IMR-90 (cell line): Measurements from ENCODE around the gene CTIF. TPM values are rescaled to one million over a fixed set of nuclear protein-coding genes. Genes with fewer than 3 reads are reported as not detected.
A peak's percentile ranks its signal among the peaks of the same experiment; 100 is the strongest.

ENCODE experiments used
- ATAC-seq: fragments of 200-7000 bp; cut with Tn5 transposase; 2 replicates; pipeline ENCODE4 v1.9.1; 2020; ENCODE audit warnings: low read depth, mild to moderate bottlenecking, moderate library complexity
- BruUV-seq: library from RNA; stranded (reverse); fragments of 400-500 nt; replicated peaks from 2 replicates; lab custom pipeline; 2021; lab: Mats Ljungman, UMichigan
- CTCF ChIA-PET: fragments of 300-600 bp; formaldehyde crosslinking; extraction: SDS; loops from one replicate; lab custom pipeline; 2021; ENCODE audit warnings: antibody characterized with exemption; lab: Yijun Ruan, JAX
- POLR2A ChIA-PET: fragments of 300-600 bp; sonication (Branson Sonifier 250); formaldehyde crosslinking; loops from one replicate; lab custom pipeline; 2022; ENCODE audit warnings: antibody characterized with exemption; ENCODE audit not compliant: unreplicated experiment; lab: Charles Lee
- DNase-seq: peaks from one replicate; pipeline ENCODE4 v3.0.0; 2013
- H2AFZ ChIP-seq: replicated peaks from 2 replicates; pipeline ENCODE3; 2013; ENCODE audit warnings: low read length, mild to moderate bottlenecking; ENCODE audit not compliant: poor library complexity
- H2AK5ac ChIP-seq: 2 replicates; pipeline ENCODE4 v1.6.1; 2013; ENCODE audit warnings: low read depth, low read length, inconsistent platforms
- H2AK9ac ChIP-seq: replicated peaks from 2 replicates; pipeline ENCODE3; 2013; ENCODE audit warnings: mild to moderate bottlenecking, low read depth, low read length, moderate library complexity; ENCODE audit not compliant: poor library complexity
- H2BK120ac ChIP-seq: 2 replicates; pipeline ENCODE4 v1.6.1; 2013; ENCODE audit warnings: low read depth, low read length, inconsistent platforms
- H2BK15ac ChIP-seq: 3 replicates; pipeline ENCODE4 v1.6.1; 2013; ENCODE audit warnings: low read depth, low read length, inconsistent platforms
- H2BK20ac ChIP-seq: 2 replicates; pipeline ENCODE4 v1.6.1; 2013; ENCODE audit warnings: low read depth, mild to moderate bottlenecking, inconsistent platforms, low read length, moderate library complexity
- H2BK5ac ChIP-seq: 2 replicates; pipeline ENCODE4 v1.6.1; 2013; ENCODE audit warnings: mild to moderate bottlenecking, low read depth, low read length, inconsistent platforms; ENCODE audit not compliant: poor library complexity, severe bottlenecking
- H3K14ac ChIP-seq: replicated peaks from 2 replicates; pipeline ENCODE4 v1.6.1; 2013; ENCODE audit warnings: low read depth, low read length, inconsistent platforms
- H3K18ac ChIP-seq: 2 replicates; pipeline ENCODE4 v1.6.1; 2013; ENCODE audit warnings: low read depth, low read length, control low read depth
- H3K23ac ChIP-seq: 2 replicates; pipeline ENCODE4 v1.6.1; 2013; ENCODE audit warnings: low read depth, low read length, inconsistent platforms
- H3K27ac ChIP-seq: 2 replicates; pipeline ENCODE4 v1.5.1; 2013; ENCODE audit warnings: mild to moderate bottlenecking, control low read depth, low read length; ENCODE audit not compliant: insufficient read depth
- H3K27me3 ChIP-seq: 2 replicates; pipeline ENCODE4 v1.6.1; 2013; ENCODE audit warnings: low read length; ENCODE audit not compliant: control insufficient read depth, insufficient read depth
- H3K36me3 ChIP-seq: 2 replicates; pipeline ENCODE4 v1.6.1; 2013; ENCODE audit warnings: low read length, mixed read lengths; ENCODE audit not compliant: control insufficient read depth, insufficient read depth
- H3K4ac ChIP-seq: 2 replicates; pipeline ENCODE4 v1.6.1; 2013; ENCODE audit warnings: low read depth, low read length, inconsistent platforms
- H3K4me1 ChIP-seq: 2 replicates; pipeline ENCODE4 v1.6.1; 2013; ENCODE audit warnings: low read length, mixed read lengths; ENCODE audit not compliant: control insufficient read depth, insufficient read depth
- H3K4me2 ChIP-seq: 2 replicates; pipeline ENCODE4 v1.6.1; 2013; ENCODE audit warnings: low read depth, mild to moderate bottlenecking, control low read depth, low read length, moderate library complexity
- H3K4me3 ChIP-seq: 2 replicates; pipeline ENCODE4 v1.5.1; 2013; ENCODE audit warnings: low read depth, mild to moderate bottlenecking, control low read depth, low read length, moderate library complexity; ENCODE audit not compliant: insufficient read depth
- H3K56ac ChIP-seq: 2 replicates; pipeline ENCODE4 v1.6.1; 2013; ENCODE audit warnings: low read length, inconsistent platforms; ENCODE audit not compliant: insufficient read depth; ENCODE audit errors: extremely low read depth
- H3K79me1 ChIP-seq, 2 experiments: 2 replicates each; pipeline ENCODE4 v1.6.1; 2013; ENCODE audit warnings: low read length in 2 of 2, inconsistent platforms in 1 of 2, low read depth in 1 of 2
- H3K9ac ChIP-seq: 2 replicates; pipeline ENCODE4 v1.6.1; 2013; ENCODE audit warnings: low read depth, low read length, control low read depth
- H3K9me1 ChIP-seq: 2 replicates; pipeline ENCODE4 v1.6.1; 2013; ENCODE audit warnings: low read length, inconsistent platforms; ENCODE audit not compliant: insufficient read depth
- H3K9me3 ChIP-seq: 2 replicates; pipeline ENCODE4 v1.6.1; 2013; ENCODE audit warnings: low read length; ENCODE audit not compliant: control insufficient read depth, insufficient read depth
- H4K20me1 ChIP-seq: 2 replicates; pipeline ENCODE4 v1.6.1; 2013; ENCODE audit warnings: low read length, inconsistent platforms; ENCODE audit not compliant: insufficient read depth
- H4K5ac ChIP-seq: 2 replicates; pipeline ENCODE4 v1.6.1; 2013; ENCODE audit warnings: mild to moderate bottlenecking, low read depth, low read length, control low read depth
- H4K8ac ChIP-seq, 2 experiments: 2 replicates each; pipeline ENCODE4 v1.6.1; 2013; ENCODE audit warnings: low read depth in 2 of 2, low read length in 2 of 2, control low read depth in 1 of 2, inconsistent platforms in 1 of 2
- H4K91ac ChIP-seq: 2 replicates; pipeline ENCODE4 v1.6.1; 2013; ENCODE audit warnings: low read depth, low read length, inconsistent platforms; ENCODE audit not compliant: insufficient read depth
- CEBPB ChIP-seq: IDR thresholded peaks from 2 replicates; pipeline ENCODE4 v1.6.1; 2012; ENCODE audit warnings: low read depth, low read length, improper control_type of control experiment
- MAZ ChIP-seq: IDR thresholded peaks from 2 replicates; pipeline ENCODE4 v1.6.1; 2012; ENCODE audit warnings: low read depth, mild to moderate bottlenecking, low read length, improper control_type of control experiment, moderate library complexity, borderline replicate concordance
- RCOR1 ChIP-seq: IDR thresholded peaks from 2 replicates; pipeline ENCODE4 v1.6.1; 2012; ENCODE audit warnings: mild to moderate bottlenecking, low read length, improper control_type of control experiment; ENCODE audit not compliant: insufficient replicate concordance
- SMC3 ChIP-seq: fragments of 150-350 bp; IDR thresholded peaks from 2 replicates; pipeline ENCODE4 v1.6.1; 2016; ENCODE audit warnings: low read depth, mild to moderate bottlenecking, antibody characterized with exemption, low read length, moderate library complexity
- WGBS, 2 experiments: methylation state at CpG; one replicate each; pipeline versions ENCODE4 v1.1.5 to v1.1.7; 2013; ENCODE audit warnings: missing lambda C conversion rate in 2 of 2; ENCODE audit not compliant: insufficient read length in 1 of 2; ENCODE audit errors: extremely low coverage in 2 of 2; 5-methylcytosine and 5-hydroxymethylcytosine counted together
- dilution Hi-C: fragments of 300-500 bp; cut with HindIII; formaldehyde crosslinking; loops from one replicate; pipeline ENCODE4 v1.14.3; 2018; ENCODE audit warnings: low sequenced_read_pairs; ENCODE audit not compliant: unreplicated experiment
- in situ Hi-C: fragments of 300-500 bp; cut with MboI; formaldehyde crosslinking; loops from 3 replicates; pipeline ENCODE4 v1.14.3; 2019; ENCODE audit warnings: low sequenced_read_pairs, inconsistent platforms, mixed read lengths
- intact Hi-C: fragments of 100-400 bp; cut with micrococcal nuclease; formaldehyde crosslinking; loops from 2 replicates; pipeline ENCODE4 v1.10.0; 2022
- polyA plus RNA-seq, 3 experiments: library from polyadenylated mRNA; depleted of rRNA; stranded (reverse); fragments of >200 nt; gene quantifications; 2 replicates each; pipeline ENCODE4 v1.2.3, GENCODE V29; 2012; ENCODE audit warnings: low replicate concordance in 1 of 3
- total RNA-seq: library from RNA; depleted of rRNA; stranded (reverse); fragments of >200 nt; gene quantifications from 2 replicates; pipeline ENCODE4 v1.2.3, GENCODE V29; 2012
- TF ChIP-seq, protein P1 (sequence below): fragments of 150-350 bp; IDR thresholded peaks from 2 replicates; pipeline ENCODE4 v1.6.1; 2016; ENCODE audit warnings: low read depth, mild to moderate bottlenecking, low read length, moderate library complexity, borderline replicate concordance

CTIF gene
- total and polyA plus RNA-seq, 2 of the 4 experiments (the other 2 are of a cell fraction), result 25.1 to 57.0 TPM

DNA sequence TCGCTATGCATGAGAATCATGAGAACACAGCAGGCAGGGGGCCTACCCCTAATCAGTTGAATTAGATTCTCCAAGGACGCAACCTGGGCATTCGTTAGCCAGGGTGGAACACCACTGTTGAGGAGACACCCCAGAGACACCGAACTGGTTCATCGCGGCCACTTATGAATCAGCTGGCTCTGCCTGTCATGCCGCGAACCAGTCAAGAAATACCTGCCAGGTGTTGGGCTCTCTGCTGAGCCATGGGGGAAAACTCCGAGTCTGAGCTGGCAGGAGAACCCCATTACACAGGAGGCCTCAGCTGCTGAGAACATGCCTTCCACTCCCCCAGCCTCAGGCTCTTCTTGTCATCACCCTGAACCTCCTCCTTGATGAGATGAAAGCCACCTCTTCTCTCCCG is 227.7 kb downstream of the CTIF start:
- 94% methylated on average over 6 of the region's 10 CpGs; no CpG with 5 or more reads in 1 of the 2 experiments for WGBS, 2 experiments
- Histone ChIP-seq H2AK9ac (peak overlapping the region; percentile 31), H2BK20ac (peak overlapping the region; percentile 89), H3K27ac (peak overlapping the region; percentile 70; the same call in 1 of the 2 replicates), H3K79me1 (peaks cover 41 to 76% of the 10 kb centered on the region in 2 experiments), H3K4me3 (no peak overlapping the region), H4K91ac (peak overlapping the region; percentile 89), H3K4ac (peak overlapping the region; percentile 95), H4K5ac (peak overlapping the region; percentile 4; the same call in 1 of the 2 replicates), H3K9me1 (peaks cover 36% of the 10 kb centered on the region), H4K20me1 (peaks cover 35% of the 10 kb centered on the region), H2AFZ (no peak overlapping the region), H3K18ac (peak overlapping the region; percentile 6; the same call in 1 of the 2 replicates), H2BK5ac (peak overlapping the region; percentile 12), H3K4me1 (peaks cover 25% of the 10 kb centered on the region), H2BK15ac (peak overlapping the region; percentile 69; the same call in 1 of the 3 replicates), H3K27me3 (no peaks in the 10 kb centered on the region), H3K56ac (peak overlapping the region; percentile 37; the same call in 1 of the 2 replicates), H3K9me3 (no peaks in the 10 kb centered on the region), H3K9ac (0 out of 2 replicates have a peak overlapping the region, but pooled peaks have one; percentile 2), H3K23ac (peak overlapping the region; percentile 98), H4K8ac (peak overlapping the region; percentile 30 to 67; a peak in 3 of 4 replicates), H3K4me2 (no peak overlapping the region; the same call in 1 of the 2 replicates), H3K14ac (peak overlapping the region; percentile 92), H2AK5ac (peak overlapping the region; percentile 99; the same call in 1 of the 2 replicates), H2BK120ac (peak overlapping the region; percentile 85), H3K36me3 (peaks cover 56% of the 10 kb centered on the region)
- ChIA-PET POLR2A (no interaction called here), CTCF (no interaction called here)
- in situ Hi-C loops (no loop called here), dilution Hi-C loops (no loop called here), intact Hi-C loops (no loop called here)
- DNase-seq, result no peak
- no TSS peak for BruUV-seq
- ATAC-seq, result no peak; the same call in 1 of the 2 replicates
- no peak for TF ChIP-seq RCOR1
- no peak for TF ChIP-seq MAZ
- TF ChIP-seq CEBPB, result no peak
- no peak for TF ChIP-seq SMC3
- TF ChIP-seq, protein P1, sequence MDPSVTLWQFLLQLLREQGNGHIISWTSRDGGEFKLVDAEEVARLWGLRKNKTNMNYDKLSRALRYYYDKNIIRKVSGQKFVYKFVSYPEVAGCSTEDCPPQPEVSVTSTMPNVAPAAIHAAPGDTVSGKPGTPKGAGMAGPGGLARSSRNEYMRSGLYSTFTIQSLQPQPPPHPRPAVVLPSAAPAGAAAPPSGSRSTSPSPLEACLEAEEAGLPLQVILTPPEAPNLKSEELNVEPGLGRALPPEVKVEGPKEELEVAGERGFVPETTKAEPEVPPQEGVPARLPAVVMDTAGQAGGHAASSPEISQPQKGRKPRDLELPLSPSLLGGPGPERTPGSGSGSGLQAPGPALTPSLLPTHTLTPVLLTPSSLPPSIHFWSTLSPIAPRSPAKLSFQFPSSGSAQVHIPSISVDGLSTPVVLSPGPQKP, result no peak
